CD4-positive, CD25-positive, alpha-beta regulatory T cell (primary cell): ENCODE data around the gene ABCA4. TPM values are rescaled to one million over a fixed set of nuclear protein-coding genes. Genes with fewer than 3 reads are reported as not detected.

Source experiments
- ATAC-seq, 2 donors: fragments of 150-1000 bp; cut with Tn5 transposase; one replicate each; pipeline ENCODE4 v1.10.0; 2021; ENCODE audit warnings: low read depth in 2 of 2, moderate number of reproducible peaks in 2 of 2, moderate library complexity in 1 of 2
- DNase-seq, 3 donors: peaks; one replicate each; pipeline versions ENCODE4 v3.0.0 to v3.0.0-alpha.2; 2012 to 2022; ENCODE audit warnings: mixed read lengths in 1 of 3
- H3K27ac ChIP-seq: one replicate; pipeline ENCODE4 v1.7.0; 2013; ENCODE audit warnings: mild to moderate bottlenecking, low read length; ENCODE audit not compliant: insufficient read depth, poor library complexity, severe bottlenecking
- H3K27me3 ChIP-seq: one replicate; pipeline ENCODE4 v1.7.0; 2013; ENCODE audit warnings: low read length; ENCODE audit not compliant: control insufficient read depth, insufficient read depth
- H3K36me3 ChIP-seq: one replicate; pipeline ENCODE4 v1.7.0; 2013; ENCODE audit warnings: mild to moderate bottlenecking, low read length, moderate library complexity; ENCODE audit not compliant: control insufficient read depth, insufficient read depth
- H3K4me1 ChIP-seq: 2 replicates; pipeline ENCODE4 v1.7.0; 2013; ENCODE audit warnings: mild to moderate bottlenecking, low read length; ENCODE audit not compliant: insufficient read depth, control insufficient read depth, poor library complexity, severe bottlenecking
- H3K4me3 ChIP-seq: one replicate; pipeline ENCODE4 v1.7.0; 2013; ENCODE audit warnings: low read depth, mild to moderate bottlenecking, low read length, moderate library complexity
- H3K9me3 ChIP-seq, 2 experiments: 1 replicate in 1 of 2; 2 replicates in 1 of 2; pipeline ENCODE4 v1.7.0; 2013; ENCODE audit warnings: low read length in 2 of 2, mild to moderate bottlenecking in 1 of 2, moderate library complexity in 1 of 2; ENCODE audit not compliant: control insufficient read depth in 2 of 2
- H3K27ac Mint-ChIP-seq, 3 donors: one replicate each; pipeline ENCODE4 v1.8.0; 2020 to 2022; ENCODE audit warnings: mild to moderate bottlenecking in 3 of 3, mixed read lengths in 3 of 3, moderate library complexity in 2 of 3
- H3K27me3 Mint-ChIP-seq: one replicate; pipeline ENCODE4 v1.8.0; 2022; ENCODE audit warnings: mild to moderate bottlenecking, mixed read lengths
- H3K36me3 Mint-ChIP-seq: one replicate; pipeline ENCODE4 v1.8.0; 2020; ENCODE audit warnings: mixed read lengths
- H3K4me1 Mint-ChIP-seq, 4 donors: one replicate each; pipeline ENCODE4 v1.8.0; 2020 to 2022; ENCODE audit warnings: mixed read lengths in 4 of 4, mild to moderate bottlenecking in 1 of 4
- H3K4me3 Mint-ChIP-seq, 4 donors: one replicate each; pipeline ENCODE4 v1.8.0; 2020 to 2022; ENCODE audit warnings: mild to moderate bottlenecking in 4 of 4, mixed read lengths in 4 of 4, moderate library complexity in 3 of 4
- H3K9me3 Mint-ChIP-seq, 7 donors: one replicate each; pipeline ENCODE4 v1.8.0; 2020 to 2022; ENCODE audit warnings: mixed read lengths in 7 of 7, mild to moderate bottlenecking in 3 of 7, moderate library complexity in 2 of 7
- polyA plus RNA-seq, 4 donors: library from polyadenylated mRNA; unstranded; fragments of 300-500 nt; fragmentation: Illumina TruSeq; gene quantifications; one replicate each; pipeline ENCODE4 v1.2.3, GENCODE V29; 2021
- total RNA-seq: library from RNA; stranded (reverse); gene quantifications from one replicate; pipeline ENCODE4 v1.2.3, GENCODE V29; 2022

The ABCA4 gene
- total and polyA plus RNA-seq, 5 donors from 2014 or later, result not detected

GRCh38 chr1:93976711-93977597 is 144.0 kb downstream of the ABCA4 start:
- Histone ChIP-seq H3K36me3 (no peaks in the 10 kb centered on the region), H3K27ac (no peak overlapping the region), H3K27me3 (no peaks in the 10 kb centered on the region), H3K4me3 (no peak overlapping the region), H3K4me1 (no peaks in the 10 kb centered on the region), H3K9me3 (no peaks in the 10 kb centered on the region)
- DNase-seq (no peak), ATAC-seq (no peak)
- Mint-ChIP-seq H3K27me3 (peaks cover 17% of the 10 kb centered on the region), H3K4me3 (no peak overlapping the region), H3K27ac (no peak overlapping the region), H3K36me3 (no peaks in the 10 kb centered on the region), H3K4me1 (no peaks in the 10 kb centered on the region), H3K9me3 (peaks cover 0 to 4% (median 0%) of the 10 kb centered on the region in 7 donors)

GRCh38 chr1:93976291-93976690 is 144.7 kb downstream of the ABCA4 start:
- Histone ChIP-seq H3K4me3 (no peak overlapping the region), H3K4me1 (no peaks in the 10 kb centered on the region), H3K9me3 (no peaks in the 10 kb centered on the region), H3K36me3 (no peaks in the 10 kb centered on the region), H3K27ac (no peak overlapping the region), H3K27me3 (no peaks in the 10 kb centered on the region)
- no peaks in the 10 kb centered on the region for H3K4me1 Mint-ChIP-seq
- H3K27me3 Mint-ChIP-seq, result peaks cover 17% of the 10 kb centered on the region
- DNase-seq (no peak), ATAC-seq (no peak)
- H3K4me3 Mint-ChIP-seq, result no peak overlapping the region
- peaks cover 0 to 4% (median 0%) of the 10 kb centered on the region in 7 donors for H3K9me3 Mint-ChIP-seq
- H3K36me3 Mint-ChIP-seq, result no peaks in the 10 kb centered on the region
- no peak overlapping the region for H3K27ac Mint-ChIP-seq

GRCh38 chr1:93972341-93972740 is 148.6 kb downstream of the ABCA4 start:
- Histone ChIP-seq H3K36me3 (no peaks in the 10 kb centered on the region), H3K4me3 (no peak overlapping the region), H3K27ac (no peak overlapping the region), H3K9me3 (no peaks in the 10 kb centered on the region), H3K27me3 (no peaks in the 10 kb centered on the region), H3K4me1 (no peaks in the 10 kb centered on the region)
- Mint-ChIP-seq H3K4me1 (no peaks in the 10 kb centered on the region), H3K27me3 (peaks cover 26% of the 10 kb centered on the region), H3K36me3 (no peaks in the 10 kb centered on the region), H3K27ac (no peak overlapping the region), H3K9me3 (peaks cover 0 to 2% (median 0%) of the 10 kb centered on the region in 7 donors), H3K4me3 (no peak overlapping the region)
- DNase-seq (no peak), ATAC-seq (no peak)

- no peaks in the 10 kb centered on the region for H3K36me3 Mint-ChIP-seq
- no peak overlapping the region for H3K27ac Mint-ChIP-seq
- no peaks in the 10 kb centered on the region for H3K4me1 Mint-ChIP-seq
- no peaks in the 10 kb centered on the region for H3K36me3 ChIP-seq
- no peaks in the 10 kb centered on the region for H3K27me3 ChIP-seq
- ATAC-seq (no peak), DNase-seq (no peak)
- peaks cover 20% of the 10 kb centered on the region for H3K27me3 Mint-ChIP-seq
- no peaks in the 10 kb centered on the region for H3K9me3 ChIP-seq
- H3K4me3 Mint-ChIP-seq, result no peak overlapping the region
- no peak overlapping the region for H3K27ac ChIP-seq
- H3K4me3 ChIP-seq, result no peak overlapping the region
- H3K4me1 ChIP-seq, result no peaks in the 10 kb centered on the region
- peaks cover 0 to 2% (median 0%) of the 10 kb centered on the region in 7 donors for H3K9me3 Mint-ChIP-seq
These were observed 151.1 kb downstream of the ABCA4 start for GRCh38 chr1:93969887-93970286.

GRCh38 chr1:93969371-93969770 is 151.6 kb downstream of the ABCA4 start:
- H3K27ac ChIP-seq, result no peak overlapping the region
- Mint-ChIP-seq H3K27ac (no peak overlapping the region), H3K4me3 (no peak overlapping the region), H3K4me1 (no peaks in the 10 kb centered on the region), H3K9me3 (peaks cover 0 to 2% (median 0%) of the 10 kb centered on the region in 7 donors), H3K27me3 (peaks cover 20% of the 10 kb centered on the region), H3K36me3 (no peaks in the 10 kb centered on the region)
- no peaks in the 10 kb centered on the region for H3K36me3 ChIP-seq
- H3K4me1 ChIP-seq, result no peaks in the 10 kb centered on the region
- no peaks in the 10 kb centered on the region for H3K9me3 ChIP-seq
- ATAC-seq (no peak), DNase-seq (no peak)
- H3K27me3 ChIP-seq, result no peaks in the 10 kb centered on the region
- no peak overlapping the region for H3K4me3 ChIP-seq

GRCh38 chr1:93967306-93967705 is 153.6 kb downstream of the ABCA4 start:
- H3K4me1 Mint-ChIP-seq, result no peaks in the 10 kb centered on the region
- H3K27ac ChIP-seq, result no peak overlapping the region
- H3K36me3 ChIP-seq, result no peaks in the 10 kb centered on the region
- H3K9me3 ChIP-seq, result no peaks in the 10 kb centered on the region
- no peaks in the 10 kb centered on the region for H3K4me1 ChIP-seq
- H3K9me3 Mint-ChIP-seq, result no peaks in the 10 kb centered on the region
- H3K36me3 Mint-ChIP-seq, result no peaks in the 10 kb centered on the region
- H3K4me3 ChIP-seq, result no peak overlapping the region
- no peaks in the 10 kb centered on the region for H3K27me3 ChIP-seq
- ATAC-seq (no peak), DNase-seq (no peak)
- no peak overlapping the region for H3K4me3 Mint-ChIP-seq
- no peak overlapping the region for H3K27ac Mint-ChIP-seq
- peaks cover 14% of the 10 kb centered on the region for H3K27me3 Mint-ChIP-seq

- Mint-ChIP-seq H3K36me3 (no peaks in the 10 kb centered on the region), H3K4me1 (no peaks in the 10 kb centered on the region), H3K4me3 (no peak overlapping the region), H3K27me3 (peaks cover 14% of the 10 kb centered on the region), H3K27ac (no peak overlapping the region), H3K9me3 (peaks cover 0 to under 1% (median 0%) of the 10 kb centered on the region in 7 donors)
- DNase-seq, result no peak
- H3K4me1 ChIP-seq, result no peaks in the 10 kb centered on the region
- ATAC-seq, result no peak
- H3K27me3 ChIP-seq, result no peaks in the 10 kb centered on the region
- H3K4me3 ChIP-seq, result no peak overlapping the region
- no peaks in the 10 kb centered on the region for H3K36me3 ChIP-seq
- no peaks in the 10 kb centered on the region for H3K9me3 ChIP-seq
- no peak overlapping the region for H3K27ac ChIP-seq
These were observed 155.1 kb downstream of the ABCA4 start for GRCh38 chr1:93965888-93966287.

GRCh38 chr1:93965256-93965655 is 155.7 kb downstream of the ABCA4 start:
- no peak for ATAC-seq
- Histone ChIP-seq H3K4me3 (no peak overlapping the region), H3K4me1 (no peaks in the 10 kb centered on the region), H3K27ac (no peak overlapping the region), H3K27me3 (peaks cover 2% of the 10 kb centered on the region), H3K36me3 (no peaks in the 10 kb centered on the region), H3K9me3 (no peaks in the 10 kb centered on the region)
- Mint-ChIP-seq H3K36me3 (no peaks in the 10 kb centered on the region), H3K27ac (no peak overlapping the region), H3K4me1 (no peaks in the 10 kb centered on the region), H3K9me3 (peaks cover 0 to 5% (median 0%) of the 10 kb centered on the region in 7 donors), H3K4me3 (peak overlapping the region in 1 of 4 donors; percentile 64), H3K27me3 (peaks cover 17% of the 10 kb centered on the region)
- no peak for DNase-seq
